OCI-LY7 (cell line): ENCODE measurements around the gene RPL36.

ENCODE experiments used
- EZH2phosphoT487 ChIP-seq: fragments of 200-600 bp; sonication (generic); IDR thresholded peaks from 2 replicates; pipeline ENCODE4 v1.6.1; 2018; ENCODE audit warnings: low read depth, borderline replicate concordance, mild to moderate bottlenecking, mixed run types, antibody characterized with exemption, low read length, moderate library complexity, mixed read lengths
- TF ChIP-seq, protein P1 (sequence below): fragments of 200-600 bp; sonication (generic); conservative IDR thresholded peaks from 2 replicates; pipeline ENCODE4 v1.5.1; 2014; ENCODE audit warnings: mild to moderate bottlenecking, antibody characterized with exemption, low read length, moderate library complexity, mixed read lengths

DNA sequence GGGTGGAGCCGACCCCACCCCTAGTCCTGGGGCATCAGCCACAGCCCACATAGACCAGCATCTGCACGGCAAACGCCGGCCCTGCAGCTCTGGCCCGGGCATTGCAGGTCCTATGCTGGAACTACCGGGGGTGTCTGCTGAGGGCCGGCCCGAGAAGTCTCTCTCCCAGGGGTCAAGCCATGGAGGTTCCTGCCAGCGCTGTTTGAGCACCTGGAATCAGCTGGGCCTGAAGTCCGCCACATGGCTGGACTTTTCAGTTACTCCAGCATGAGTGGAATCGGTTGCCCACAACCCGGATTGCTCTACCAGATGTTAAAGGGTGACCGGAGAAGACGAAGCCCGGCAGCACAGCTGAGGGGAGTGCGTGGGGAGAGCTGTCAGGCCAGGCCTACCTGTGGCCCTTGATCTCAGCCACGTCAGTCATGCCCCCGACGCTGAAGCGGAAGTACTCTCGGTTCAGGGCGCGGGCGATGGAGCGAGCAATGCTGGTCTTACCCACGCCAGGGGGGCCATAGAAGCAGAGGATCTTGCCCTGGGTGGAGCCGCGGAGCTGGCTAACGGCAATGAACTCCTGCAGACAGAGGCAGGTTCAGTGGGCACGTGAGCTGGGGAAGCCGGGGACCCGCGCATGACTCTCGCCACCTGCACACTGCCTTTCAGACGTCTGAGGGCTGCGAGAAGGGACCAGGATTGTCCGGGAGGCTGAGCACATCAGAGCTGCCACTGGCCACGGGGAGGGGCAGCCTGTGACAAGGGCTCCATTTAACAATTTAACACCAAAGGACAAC is 8.7 kb downstream of the RPL36 start:
- TF ChIP-seq, protein P1, sequence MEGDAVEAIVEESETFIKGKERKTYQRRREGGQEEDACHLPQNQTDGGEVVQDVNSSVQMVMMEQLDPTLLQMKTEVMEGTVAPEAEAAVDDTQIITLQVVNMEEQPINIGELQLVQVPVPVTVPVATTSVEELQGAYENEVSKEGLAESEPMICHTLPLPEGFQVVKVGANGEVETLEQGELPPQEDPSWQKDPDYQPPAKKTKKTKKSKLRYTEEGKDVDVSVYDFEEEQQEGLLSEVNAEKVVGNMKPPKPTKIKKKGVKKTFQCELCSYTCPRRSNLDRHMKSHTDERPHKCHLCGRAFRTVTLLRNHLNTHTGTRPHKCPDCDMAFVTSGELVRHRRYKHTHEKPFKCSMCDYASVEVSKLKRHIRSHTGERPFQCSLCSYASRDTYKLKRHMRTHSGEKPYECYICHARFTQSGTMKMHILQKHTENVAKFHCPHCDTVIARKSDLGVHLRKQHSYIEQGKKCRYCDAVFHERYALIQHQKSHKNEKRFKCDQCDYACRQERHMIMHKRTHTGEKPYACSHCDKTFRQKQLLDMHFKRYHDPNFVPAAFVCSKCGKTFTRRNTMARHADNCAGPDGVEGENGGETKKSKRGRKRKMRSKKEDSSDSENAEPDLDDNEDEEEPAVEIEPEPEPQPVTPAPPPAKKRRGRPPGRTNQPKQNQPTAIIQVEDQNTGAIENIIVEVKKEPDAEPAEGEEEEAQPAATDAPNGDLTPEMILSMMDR = no peak
- no peak for TF ChIP-seq EZH2phosphoT487
